K562 (cell line): ENCODE measurements around the gene FLAD1. TPM values are rescaled to one million over a fixed set of nuclear protein-coding genes. Genes with fewer than 3 reads are reported as not detected.

ENCODE experiments used
- ATAC-seq: fragments of 200-7000 bp; cut with Tn5 transposase; 3 replicates; pipeline ENCODE4 v1.9.1; 2020; ENCODE audit warnings: moderate library complexity
- BruUV-seq: library from RNA; stranded (reverse); fragments of 400-500 nt; replicated peaks from 2 replicates; lab custom pipeline; 2021; lab: Mats Ljungman, UMichigan
- CTCF ChIA-PET: fragments of 300-600 bp; formaldehyde crosslinking; extraction: SDS; loops from one replicate; lab custom pipeline; 2021; ENCODE audit warnings: low intra/inter-chr PET ratio; lab: Yijun Ruan, JAX
- POLR2A ChIA-PET: fragments of 300-600, 350-650 bp; sonication (Branson Sonifier 250); formaldehyde crosslinking; extraction: SDS; loops from one replicate; lab custom pipeline; 2021; ENCODE audit warnings: antibody characterized with exemption, inconsistent platforms; lab: Yijun Ruan, JAX
- DNase-seq, 4 experiments: peaks; one replicate each; pipeline versions ENCODE4 v3.0.0 to v3.0.0-alpha.2; 2011 to 2018; ENCODE audit warnings: low spot score in 3 of 4, mixed read lengths in 3 of 4; ENCODE audit errors: extremely low read depth in 1 of 4
- FAIRE-seq: peaks from 2 replicates; lab custom pipeline; 2011; peaks lifted over from hg19 to GRCh38; lab: Jason Lieb, UNC
- H2AFZ ChIP-seq: 2 replicates; pipeline ENCODE4 v1.6.0; 2011; ENCODE audit warnings: low read depth, low read length, control low read depth, inconsistent platforms
- H3K27ac ChIP-seq: fragments of 200-600 bp; 3 replicates; pipeline ENCODE4 v1.8.0; 2011; ENCODE audit warnings: low read depth, mild to moderate bottlenecking, control low read depth, inconsistent platforms, low read length, moderate library complexity, mixed read lengths; ENCODE audit errors: extremely low read depth
- H3K27me3 ChIP-seq, 2 experiments: fragments of 300-600 bp in 1 of 2; 2 replicates in 1 of 2; 3 replicates in 1 of 2; pipeline versions ENCODE4 v1.6.0 to v1.8.0; 2011; ENCODE audit warnings: inconsistent platforms in 2 of 2, low read length in 2 of 2, mild to moderate bottlenecking in 1 of 2, mixed read lengths in 1 of 2, moderate library complexity in 1 of 2; ENCODE audit not compliant: control insufficient read depth in 2 of 2, insufficient read depth in 2 of 2
- H3K36me3 ChIP-seq: fragments of 300-600 bp; 3 replicates; pipeline ENCODE4 v1.8.0; 2011; ENCODE audit warnings: mild to moderate bottlenecking, low read length, inconsistent platforms; ENCODE audit not compliant: control insufficient read depth, insufficient read depth
- H3K4me1 ChIP-seq, 2 experiments: fragments of 200-600 bp in 1 of 2; replicated peaks in 1 of 2; 2 replicates in 1 of 2; 3 replicates in 1 of 2; pipeline versions ENCODE4 v1.5.1 to v1.8.0; 2011; ENCODE audit warnings: inconsistent platforms in 2 of 2, low read length in 2 of 2, mild to moderate bottlenecking in 1 of 2, mixed read lengths in 1 of 2, moderate library complexity in 1 of 2; ENCODE audit not compliant: control insufficient read depth in 2 of 2, insufficient read depth in 2 of 2
- H3K4me2 ChIP-seq: 2 replicates; pipeline ENCODE4 v1.6.1; 2011; ENCODE audit warnings: low read length, control low read depth, inconsistent platforms, mixed read lengths; ENCODE audit not compliant: insufficient read depth
- H3K4me3 ChIP-seq: fragments of 200-600 bp; sonication (generic), shearing (Covaris generic); 2 replicates; pipeline ENCODE4 v1.5.1; 2016; ENCODE audit warnings: control low read depth, inconsistent platforms
- H3K79me2 ChIP-seq: fragments of 200-600 bp; 3 replicates; pipeline ENCODE4 v1.8.0; 2011; ENCODE audit warnings: low read length, inconsistent platforms; ENCODE audit not compliant: control insufficient read depth, insufficient read depth
- H3K9ac ChIP-seq, 2 experiments: 2 replicates each; pipeline versions ENCODE4 v1.6.0 to v1.6.1; 2011; ENCODE audit warnings: low read depth in 2 of 2, low read length in 2 of 2, control low read depth in 1 of 2, inconsistent platforms in 1 of 2, mild to moderate bottlenecking in 1 of 2, mixed read lengths in 1 of 2; ENCODE audit not compliant: insufficient read depth in 1 of 2
- H3K9me1 ChIP-seq: one replicate; pipeline ENCODE4 v1.6.0; 2011; ENCODE audit warnings: inconsistent platforms, mild to moderate bottlenecking, low read length, moderate library complexity; ENCODE audit not compliant: control insufficient read depth, insufficient read depth
- H3K9me3 ChIP-seq: replicated peaks from 2 replicates; pipeline ENCODE4 v1.5.1; 2011; ENCODE audit warnings: low read depth, low read length, inconsistent platforms; ENCODE audit not compliant: control insufficient read depth, insufficient read depth
- H4K20me1 ChIP-seq: replicated peaks from 2 replicates; pipeline ENCODE4 v1.6.1; 2011; ENCODE audit warnings: low read length, inconsistent platforms, mixed read lengths; ENCODE audit not compliant: control insufficient read depth, insufficient read depth
- ILF3 ChIP-seq: fragments of 450-650 bp; IDR thresholded peaks from 2 replicates; pipeline ENCODE4 v1.6.1; 2018; ENCODE audit warnings: antibody characterized with exemption, mild to moderate bottlenecking, moderate library complexity, borderline replicate concordance
- MEF2D ChIP-seq: conservative IDR thresholded peaks from 2 replicates; pipeline ENCODE4 v1.6.1; 2016; ENCODE audit warnings: low read depth, missing genetic modification characterization, missing compliant biosample characterization
- ZNF668 ChIP-seq: fragments of 250-450 bp; sonication (Bioruptor Pico); IDR thresholded peaks from 2 replicates; pipeline ENCODE4 v1.8.0; 2022; ENCODE audit warnings: mild to moderate bottlenecking, inconsistent platforms
- WGBS: fragments of 100-300 bp; shearing (Covaris generic); methylation state at CpG from one replicate; pipeline ENCODE4 v1.1.6; 2016; ENCODE audit warnings: low coverage, mixed read lengths; ENCODE audit not compliant: insufficient coverage; ENCODE audit errors: missing lambda C conversion rate; 5-methylcytosine and 5-hydroxymethylcytosine counted together
- in situ Hi-C: fragments of 300-500 bp; cut with MboI; formaldehyde crosslinking; loops from 4 replicates; pipeline ENCODE4 v1.15.0; 2018; ENCODE audit warnings: inconsistent platforms, mixed read lengths
- intact Hi-C: fragments of 100-400 bp; cut with micrococcal nuclease; formaldehyde crosslinking; loops from 2 replicates; pipeline ENCODE4 v1.14.2; 2022
- polyA plus RNA-seq, 8 experiments: library from polyadenylated mRNA; depleted of rRNA in 4 of 8; stranded (reverse) in 5 of 8; unstranded in 3 of 8; fragments of >200 nt; fragmentation: Nextera tagmentation in 2 of 8; fragmentation: Illumina TruSeq in 1 of 8; extraction: Ambion mirVana in 2 of 8; extraction: Trizol in 1 of 8; gene quantifications; 2 replicates each; pipeline versions ENCODE4 v1.2.1 to v1.2.3, GENCODE V29; 2011 to 2014; ENCODE audit warnings: inconsistent platforms in 1 of 8, missing spikeins in 1 of 8
- total RNA-seq, 7 experiments: library from RNA; depleted of rRNA in 6 of 7; stranded (reverse); fragments of >200 nt in 6 of 7; fragmentation: Illumina TruSeq in 2 of 7; extraction: Trizol in 2 of 7; gene quantifications; 2 replicates each; pipeline versions ENCODE4 v1.2.1 to v1.2.3, GENCODE V29; 2011 to 2021; ENCODE audit warnings: low replicate concordance in 1 of 7
- TF ChIP-seq, protein P1 (sequence below): fragments of 200-800 bp; sonication (Bioruptor generic); IDR thresholded peaks from 2 replicates; pipeline ENCODE4 v1.6.1; 2016; ENCODE audit warnings: missing genetic modification characterization, missing compliant biosample characterization

The FLAD1 gene
- total and polyA plus RNA-seq, 9 of the 15 experiments (the other 6 are each of a cell fraction or from before 2014, with no cell fraction given), result 24.9 to 85.8 (median 67.0) TPM

DNA sequence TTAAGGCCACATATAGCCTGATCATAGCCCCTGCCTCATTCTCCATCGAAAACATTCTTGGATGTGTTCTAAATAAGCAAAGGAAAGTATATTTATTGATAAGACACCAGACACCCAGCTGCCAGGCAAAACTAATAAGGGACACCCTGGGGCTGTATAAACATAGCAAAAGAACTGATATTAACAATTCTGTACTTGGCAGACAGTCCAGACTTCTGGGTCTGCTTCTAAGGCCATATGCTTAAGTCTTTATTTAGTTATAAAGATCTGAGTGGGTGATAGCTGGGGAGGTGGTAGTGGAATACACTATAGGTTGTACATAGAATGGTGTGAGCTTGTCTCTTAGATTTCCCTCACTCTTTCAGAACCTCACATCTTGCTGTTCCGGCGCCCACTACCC lies 4.8 kb upstream of the FLAD1 start (continued):
- TF ChIP-seq, protein P1, sequence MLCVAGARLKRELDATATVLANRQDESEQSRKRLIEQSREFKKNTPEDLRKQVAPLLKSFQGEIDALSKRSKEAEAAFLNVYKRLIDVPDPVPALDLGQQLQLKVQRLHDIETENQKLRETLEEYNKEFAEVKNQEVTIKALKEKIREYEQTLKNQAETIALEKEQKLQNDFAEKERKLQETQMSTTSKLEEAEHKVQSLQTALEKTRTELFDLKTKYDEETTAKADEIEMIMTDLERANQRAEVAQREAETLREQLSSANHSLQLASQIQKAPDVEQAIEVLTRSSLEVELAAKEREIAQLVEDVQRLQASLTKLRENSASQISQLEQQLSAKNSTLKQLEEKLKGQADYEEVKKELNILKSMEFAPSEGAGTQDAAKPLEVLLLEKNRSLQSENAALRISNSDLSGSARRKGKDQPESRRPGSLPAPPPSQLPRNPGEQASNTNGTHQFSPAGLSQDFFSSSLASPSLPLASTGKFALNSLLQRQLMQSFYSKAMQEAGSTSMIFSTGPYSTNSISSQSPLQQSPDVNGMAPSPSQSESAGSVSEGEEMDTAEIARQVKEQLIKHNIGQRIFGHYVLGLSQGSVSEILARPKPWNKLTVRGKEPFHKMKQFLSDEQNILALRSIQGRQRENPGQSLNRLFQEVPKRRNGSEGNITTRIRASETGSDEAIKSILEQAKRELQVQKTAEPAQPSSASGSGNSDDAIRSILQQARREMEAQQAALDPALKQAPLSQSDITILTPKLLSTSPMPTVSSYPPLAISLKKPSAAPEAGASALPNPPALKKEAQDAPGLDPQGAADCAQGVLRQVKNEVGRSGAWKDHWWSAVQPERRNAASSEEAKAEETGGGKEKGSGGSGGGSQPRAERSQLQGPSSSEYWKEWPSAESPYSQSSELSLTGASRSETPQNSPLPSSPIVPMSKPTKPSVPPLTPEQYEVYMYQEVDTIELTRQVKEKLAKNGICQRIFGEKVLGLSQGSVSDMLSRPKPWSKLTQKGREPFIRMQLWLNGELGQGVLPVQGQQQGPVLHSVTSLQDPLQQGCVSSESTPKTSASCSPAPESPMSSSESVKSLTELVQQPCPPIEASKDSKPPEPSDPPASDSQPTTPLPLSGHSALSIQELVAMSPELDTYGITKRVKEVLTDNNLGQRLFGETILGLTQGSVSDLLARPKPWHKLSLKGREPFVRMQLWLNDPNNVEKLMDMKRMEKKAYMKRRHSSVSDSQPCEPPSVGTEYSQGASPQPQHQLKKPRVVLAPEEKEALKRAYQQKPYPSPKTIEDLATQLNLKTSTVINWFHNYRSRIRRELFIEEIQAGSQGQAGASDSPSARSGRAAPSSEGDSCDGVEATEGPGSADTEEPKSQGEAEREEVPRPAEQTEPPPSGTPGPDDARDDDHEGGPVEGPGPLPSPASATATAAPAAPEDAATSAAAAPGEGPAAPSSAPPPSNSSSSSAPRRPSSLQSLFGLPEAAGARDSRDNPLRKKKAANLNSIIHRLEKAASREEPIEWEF (CRISPR knock-in tag), result no peak
- TF ChIP-seq ZNF668, result no peak

DNA sequence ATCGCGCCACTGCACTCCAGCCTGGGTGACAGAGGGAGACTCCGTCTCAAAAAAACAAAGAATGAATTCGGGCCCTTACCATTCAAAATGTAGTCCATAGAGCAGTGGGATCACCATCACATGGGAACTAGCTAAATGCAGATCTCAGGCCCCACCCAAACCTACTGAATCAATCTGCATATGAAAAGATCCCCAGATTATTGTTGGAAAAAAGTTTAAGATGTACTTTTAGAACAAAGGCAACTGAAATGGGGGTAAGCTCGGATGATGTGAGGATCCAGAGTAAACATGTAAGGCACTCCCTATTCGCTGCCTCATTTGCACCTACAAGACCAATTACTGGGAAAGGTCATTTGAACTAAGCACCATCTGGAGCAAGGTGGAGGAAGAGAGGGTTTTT lies 803 bp upstream of the FLAD1 start:
- BruUV-seq, result TSS peak; percentile 98
- H3K9me1 ChIP-seq, result no peaks in the 10 kb centered on the region
- peak overlapping the region; percentile 88 for H2AFZ ChIP-seq
- H3K9me3 ChIP-seq, result no peaks in the 10 kb centered on the region
- H4K20me1 ChIP-seq, result no peaks in the 10 kb centered on the region
- peak overlapping the region; percentile 60 for H3K4me3 ChIP-seq
- in situ Hi-C loops, result no loop called here
- H3K27me3 ChIP-seq, result no peaks in the 10 kb centered on the region
- TF ChIP-seq ILF3 (peak; percentile 40; the same call in 1 of the 2 replicates), MEF2D (tag) (no peak)
- no peak for ATAC-seq
- H3K36me3 ChIP-seq, result peaks cover 44% of the 10 kb centered on the region
- POLR2A ChIA-PET, result interaction anchor here (0.6 to 4.7 kb wide), 6 partner anchors 10 to 813 kb away, joined by 3 to 80 read pairs (median 7); partner anchors contain the start of genes CKS1B, DPM3, LENEP and SHC1
- peaks cover 10 to 26% of the 10 kb centered on the region in 2 experiments for H3K4me1 ChIP-seq
- peak overlapping the region; percentile 1 to 75; a peak in 2 of 4 replicates for H3K9ac ChIP-seq
- H3K79me2 ChIP-seq, result peaks cover 73% of the 10 kb centered on the region
- no peak for FAIRE-seq
- H3K4me2 ChIP-seq, result peak overlapping the region; percentile 77
- DNase-seq, result peak in 1 of 4 experiments; percentile 45
- peak overlapping the region; percentile 85 for H3K27ac ChIP-seq
- WGBS, result 38% methylated on average over 4 of the region's 6 CpGs
- CTCF ChIA-PET, result interaction anchor here (1.0 kb wide), 1 partner anchor 17 kb away, joined by 3 read pairs; no protein-coding TSS in a partner anchor
- intact Hi-C loops, result no loop called here
